ENCODE data around the gene ING4.

The ING4 gene

GRCh38 chr12:6632026-6632983 lies 30.6 kb downstream of the ING4 start:
- DNase-seq: peak; percentile 87

GRCh38 chr12:6631549-6631961 lies 31.4 kb downstream of the ING4 start:
- DNase-seq: no peak

DNA sequence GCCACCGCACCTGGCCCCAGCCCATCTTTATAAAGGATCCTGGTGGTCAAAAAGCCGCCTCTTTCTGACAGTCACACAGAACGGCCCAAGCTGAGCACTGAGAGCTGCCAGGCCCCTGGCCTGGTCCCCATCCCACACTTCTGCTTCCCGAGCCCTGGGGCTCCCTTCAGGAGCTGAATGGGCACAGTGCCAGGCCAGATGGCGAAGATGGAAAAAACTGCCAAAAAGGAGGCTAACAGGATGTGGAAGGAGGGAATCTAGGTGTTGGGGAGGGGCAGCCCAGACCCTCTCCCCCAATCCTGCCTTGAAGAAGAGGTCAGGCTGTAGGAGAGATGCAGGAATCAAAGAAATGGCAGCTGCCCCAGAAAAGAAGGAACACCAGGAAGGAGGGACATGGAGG lies 32.2 kb downstream of the ING4 start:
- DNase-seq: peak; percentile 100

- no peak for DNase-seq
Measured at GRCh38 chr12:6627616-6628015, 35.3 kb downstream of the ING4 start.

DNA sequence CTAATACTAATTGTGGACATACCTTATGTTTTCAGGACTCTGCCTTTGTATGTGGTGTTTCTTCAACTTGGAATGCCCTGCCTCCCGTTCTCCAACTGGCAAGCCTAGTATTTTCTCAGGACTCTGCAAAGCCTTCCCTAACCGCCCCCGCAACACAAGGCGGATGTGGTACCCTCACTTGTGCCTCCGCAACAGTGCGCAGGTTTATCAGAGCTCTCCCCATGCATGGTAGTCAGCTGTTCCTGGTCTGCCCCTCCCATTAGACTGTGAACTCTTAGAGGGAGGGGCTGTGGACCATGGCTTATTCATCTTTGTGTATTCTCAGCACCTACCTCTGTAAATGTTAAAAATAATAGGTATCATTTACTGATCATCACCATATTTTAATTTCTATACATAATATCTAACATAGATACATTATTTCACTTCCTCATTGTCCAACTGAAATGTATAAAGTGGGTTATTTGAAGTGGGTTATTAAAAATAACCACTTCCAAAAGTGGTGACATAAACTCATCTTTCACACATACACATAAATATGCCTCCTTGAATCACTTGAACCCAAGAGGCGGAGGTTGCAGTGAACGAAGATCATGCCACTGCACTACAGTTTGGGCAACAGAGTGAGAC lies 36.1 kb downstream of the ING4 start:
- DNase-seq: no peak

DNA sequence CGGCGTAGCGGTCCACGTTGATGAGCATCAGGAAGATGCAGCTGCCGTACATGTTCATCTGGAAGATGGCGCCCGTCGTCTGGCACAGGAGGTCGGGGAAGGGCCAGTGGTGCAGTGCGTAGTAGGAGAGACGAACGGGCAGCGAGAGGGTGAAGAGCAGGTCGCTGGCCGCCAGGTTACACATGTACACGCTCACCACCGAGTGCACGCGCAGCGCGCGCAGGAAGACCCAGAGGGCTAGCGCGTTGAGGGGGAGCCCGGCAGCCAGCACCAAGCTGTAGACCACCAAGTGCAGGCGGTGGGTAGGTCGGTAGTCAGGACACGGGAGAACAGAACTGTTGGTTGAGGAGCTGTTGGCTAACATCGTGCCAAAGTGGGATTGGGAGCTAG lies 42.0 kb downstream of the ING4 start:
- no peak for DNase-seq

GRCh38 chr12:6620137-6620884 lies 42.6 kb downstream of the ING4 start:
- no peak for DNase-seq

DNA sequence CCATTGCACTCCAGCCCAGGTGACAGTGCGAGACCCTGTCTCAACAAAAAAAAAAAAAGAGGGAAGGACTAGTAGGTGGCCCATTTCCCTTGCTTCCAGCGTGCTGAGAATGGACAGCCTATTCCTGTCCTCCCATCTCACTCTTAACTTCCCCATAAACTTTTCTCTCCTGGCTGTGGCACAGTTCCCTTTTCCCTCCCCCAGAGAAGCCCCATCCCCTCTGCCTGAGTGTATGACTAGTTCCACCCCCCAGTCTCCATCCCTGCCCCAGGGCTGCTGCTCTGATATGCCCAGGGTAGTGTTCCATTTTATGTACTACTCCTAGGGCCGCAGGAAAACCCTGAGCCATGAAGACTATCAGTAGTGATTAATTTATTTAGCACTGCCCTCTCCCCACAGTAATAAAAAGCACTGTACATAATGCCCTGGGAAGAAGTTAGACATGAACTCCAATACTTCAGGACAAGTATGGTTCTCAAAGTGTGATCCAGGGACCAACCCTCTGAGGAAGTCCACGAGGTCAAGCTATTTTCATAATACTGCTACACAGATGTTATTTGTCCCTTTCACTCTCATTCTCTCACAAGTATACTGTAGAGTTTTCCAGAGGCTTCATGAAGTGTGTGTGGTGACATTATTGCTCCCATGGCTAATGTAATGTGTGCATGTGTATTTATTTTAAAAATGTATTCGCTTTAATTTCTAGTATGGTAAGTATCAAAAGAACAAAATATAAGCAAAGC lies 44.3 kb downstream of the ING4 start:
- no peak for DNase-seq

GRCh38 chr12:6615802-6616201 lies 47.1 kb downstream of the ING4 start:
- no peak for DNase-seq

DNA sequence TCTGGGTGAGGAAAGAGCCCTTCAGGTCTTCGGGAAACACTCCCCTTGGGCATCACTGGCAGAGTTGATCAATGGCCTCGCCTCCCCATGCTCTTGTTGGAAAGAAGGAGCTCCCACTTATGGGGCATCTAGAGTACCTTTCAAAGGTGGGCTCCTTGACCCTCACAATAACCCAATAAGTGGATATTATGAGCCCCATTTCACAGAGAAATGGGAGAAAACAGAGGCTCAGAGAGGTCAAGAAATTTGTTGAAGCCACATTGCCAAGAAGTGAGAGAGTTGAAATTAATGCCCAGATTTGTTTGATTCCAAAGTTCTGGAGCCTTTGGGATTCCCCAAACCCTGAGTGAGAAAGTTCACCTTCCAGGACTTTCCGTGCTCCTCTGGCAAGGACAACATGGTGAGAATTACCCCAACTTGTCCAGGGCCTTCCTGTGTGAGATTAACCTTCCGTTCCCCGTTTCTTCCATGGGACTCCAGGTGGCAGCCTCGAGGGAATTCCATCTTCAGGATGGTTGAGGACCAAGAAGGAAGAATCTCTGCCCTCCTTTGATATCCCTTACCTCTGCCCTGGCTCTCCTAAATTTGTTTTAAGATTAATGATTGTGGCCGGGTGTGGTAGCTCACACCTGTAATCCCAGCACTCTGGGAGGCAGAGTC lies 48.3 kb downstream of the ING4 start:
- no peak for DNase-seq

- DNase-seq: no peak
Measured at GRCh38 chr12:6613776-6614512, 49.0 kb downstream of the ING4 start.

DNA sequence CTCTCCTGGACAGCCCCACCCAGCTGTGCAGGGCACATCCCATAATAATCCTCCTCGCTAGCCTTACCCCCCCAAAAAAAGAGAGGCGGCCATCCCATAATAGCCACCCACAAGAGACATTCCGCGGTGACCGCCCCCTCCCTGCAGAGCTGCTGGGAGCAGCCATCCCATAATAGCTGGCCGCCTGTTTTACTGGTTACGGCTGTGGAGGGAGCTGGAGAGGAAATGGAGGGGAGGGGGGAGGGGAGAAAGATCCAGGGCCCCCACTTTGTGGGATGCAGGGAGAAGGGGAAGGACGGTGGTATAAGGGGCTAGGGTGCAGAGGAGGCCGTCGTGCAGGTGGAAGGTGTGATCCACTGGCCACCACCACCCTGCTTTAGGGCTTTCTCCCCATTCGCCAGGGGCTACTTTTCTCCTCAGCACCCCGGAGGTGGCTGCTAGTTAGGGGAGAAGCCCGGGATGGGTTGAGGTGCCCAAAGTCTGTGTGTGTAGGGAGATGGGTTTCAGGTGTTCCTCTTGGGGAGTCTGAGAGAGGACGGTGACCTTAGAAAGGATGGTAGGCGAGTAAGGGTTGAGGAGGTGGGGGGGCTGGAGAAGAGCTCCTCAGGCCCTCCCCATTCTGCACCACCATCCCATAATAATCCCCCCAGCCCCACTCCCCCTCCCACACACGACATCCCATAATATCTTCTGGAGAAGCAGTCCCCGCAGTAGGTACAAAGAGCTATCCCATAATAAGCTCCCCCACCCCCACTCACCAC lies 49.7 kb downstream of the ING4 start:
- DNase-seq: no peak

- DNase-seq: no peak
Measured at GRCh38 chr12:6612652-6613014, 50.3 kb downstream of the ING4 start.

GRCh38 chr12:6612247-6612646 lies 50.7 kb downstream of the ING4 start:
- no peak for DNase-seq

DNA sequence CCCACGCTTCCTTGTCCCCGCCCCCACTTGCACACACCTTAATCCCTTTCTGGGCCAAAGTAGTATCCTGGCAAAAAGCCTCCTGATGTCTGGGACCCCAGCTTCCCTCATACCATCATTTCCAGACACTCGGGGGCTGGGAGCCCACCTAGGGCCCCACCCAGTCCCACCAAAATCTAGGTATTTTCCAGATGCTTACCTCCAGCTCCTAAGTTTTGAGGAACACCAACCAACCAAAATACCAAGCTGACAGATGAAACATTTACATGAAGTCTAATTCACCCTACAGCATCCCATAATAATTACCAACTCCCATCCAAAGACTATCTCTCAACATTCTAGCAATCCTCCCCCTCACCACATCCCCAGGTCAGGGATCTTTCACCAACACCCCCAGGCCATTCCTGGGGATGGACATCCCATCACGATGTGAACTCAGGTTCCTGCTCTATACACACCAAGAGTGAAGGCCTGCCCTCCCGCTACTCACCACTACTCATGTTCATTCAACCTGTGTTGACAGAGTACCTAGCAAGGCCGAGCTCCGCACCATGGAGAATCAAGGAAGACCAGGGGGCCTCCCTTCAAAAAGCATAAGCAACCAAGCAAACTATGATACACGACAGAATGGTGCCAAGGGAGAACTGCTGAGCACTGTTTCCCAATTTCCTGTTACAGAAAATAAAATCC lies 54.2 kb downstream of the ING4 start:
- DNase-seq: no peak

- peak; percentile 84 for DNase-seq
Measured at GRCh38 chr12:6607751-6608591, 54.9 kb downstream of the ING4 start.

DNA sequence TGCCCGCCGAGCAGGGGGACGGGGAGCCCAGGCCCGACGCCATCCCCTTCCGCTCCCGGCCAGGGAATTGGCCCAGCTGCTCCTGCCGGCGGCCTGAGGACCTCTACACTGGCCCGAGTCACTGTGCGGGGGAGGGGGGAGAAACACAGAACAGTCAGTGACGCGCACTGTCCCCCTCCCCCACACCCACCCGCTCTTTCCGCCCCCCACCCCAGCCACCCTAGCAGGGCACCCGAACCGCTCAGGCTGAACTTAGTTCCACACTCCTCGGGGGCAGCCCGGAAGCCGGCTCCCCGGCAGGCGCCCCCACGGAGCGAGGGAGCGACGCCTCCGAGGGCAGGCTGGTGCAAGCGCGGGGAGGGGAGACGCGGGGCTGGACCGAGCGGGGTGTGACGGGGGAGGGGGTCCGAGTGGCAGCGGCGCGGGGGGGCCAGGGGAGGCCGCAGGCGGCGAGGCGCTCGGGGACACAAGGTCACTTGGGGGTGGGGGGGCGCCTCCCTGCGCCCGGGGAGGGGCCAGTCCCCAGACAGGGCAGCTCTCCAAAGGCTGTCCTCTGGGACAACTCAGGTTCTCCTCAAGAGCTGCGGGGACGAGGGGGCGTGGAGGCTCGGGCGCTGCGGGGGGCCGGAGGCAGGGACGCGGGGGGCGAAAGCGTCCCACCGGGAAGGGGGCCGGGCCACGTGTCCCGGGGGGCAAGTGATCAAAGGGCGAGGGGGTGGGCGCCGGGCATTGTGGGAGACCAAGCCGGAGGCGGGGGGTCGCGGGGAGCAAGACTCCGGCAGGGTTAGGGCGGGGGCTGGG lies 56.4 kb downstream of the ING4 start:
- DNase-seq: peak; percentile 78

Measured in NCI-H2171 (cell line).